Measurements from ENCODE around the gene TMEM270. TPM values are rescaled to one million over a fixed set of nuclear protein-coding genes. Genes with fewer than 3 reads are reported as not detected.
"Not testable (repeated sequence)": the region's sequence is repeated elsewhere in the genome, so short reads cannot be mapped to it uniquely, and the experiment has no call there.

Gene TMEM270
- total RNA-seq, 1 experiment from 2014 or later, result 1.1 TPM

- DNase-seq (ENCODE audit: low read depth, low spot score) (no peak), ATAC-seq (no peak)
- peaks cover 23% of the 10 kb centered on the region for H3K79me2 ChIP-seq (ENCODE audit: insufficient read depth, low read length)
- no peaks in the 10 kb centered on the region for H4K20me1 ChIP-seq (ENCODE audit: insufficient read depth)
- no peaks in the 10 kb centered on the region for H3K27me3 ChIP-seq (ENCODE audit: insufficient read depth, low read length)
- BruUV-seq (replicated peaks), result no TSS peak
- no peak overlapping the region for H3K4me3 ChIP-seq (replicated peaks in 1 of 2; ENCODE audit: low read depth in 1 of 2, low read length in 2 of 2)
- no peaks in the 10 kb centered on the region for H3K9me3 ChIP-seq (ENCODE audit: control insufficient read depth in 1 of 2, insufficient read depth in 1 of 2, low read depth in 1 of 2, low read length in 2 of 2)
- ChIA-PET CTCF (no interaction called here), POLR2A (interaction anchor here (3.0 to 5.4 kb wide), 5 partner anchors 8 to 35 kb away, joined by 17 to 87 read pairs (median 35); partner anchors contain the start of gene METTL27), RAD21 (ENCODE audit: low non-redundant PET in 1 of 2, low total read pairs in 2 of 2, uncharacterized antibody in 2 of 2, unreplicated experiment in 2 of 2) (no interaction called here)
- H3K27ac ChIP-seq (ENCODE audit: low read depth, low read length), result peak overlapping the region; percentile 96
- H2AFZ ChIP-seq (ENCODE audit: low read depth, low read length, poor library complexity, severe bottlenecking), result no peak overlapping the region
- H3K9me2 ChIP-seq (ENCODE audit: insufficient read depth), result no peaks in the 10 kb centered on the region
- peaks cover 49 to 76% of the 10 kb centered on the region in 2 experiments for H3K4me1 ChIP-seq (ENCODE audit: control insufficient read depth in 1 of 2, insufficient read depth in 2 of 2, low read length in 2 of 2)
- H3K36me3 ChIP-seq (ENCODE audit: control insufficient read depth in 1 of 2, insufficient read depth in 2 of 2, low read length in 2 of 2), result peaks cover 0 to 7% of the 10 kb centered on the region in 2 experiments; a peak in 1 of 4 replicates
- H3K4me2 ChIP-seq (ENCODE audit: low read length), result peak overlapping the region; percentile 99; the same call in 1 of the 2 replicates
- TF ChIP-seq CBX3 (IDR thresholded peaks at IDR 0.05; ENCODE audit: low read depth), result no peak
- no peak for TF ChIP-seq CEBPB (IDR thresholded peaks at IDR 0.05; ENCODE audit: low read depth)
- intact Hi-C loops (cut with micrococcal nuclease), result no loop called here
- H3K9ac ChIP-seq (ENCODE audit: low read length), result no peak overlapping the region
Observed at GRCh38 chr7:73834626-73835191, 26.2 kb upstream of the TMEM270 start.

- H3K36me3 ChIP-seq (ENCODE audit: control insufficient read depth in 1 of 2, insufficient read depth in 2 of 2, low read length in 2 of 2); H4K20me1 ChIP-seq (ENCODE audit: insufficient read depth); H3K27ac ChIP-seq (ENCODE audit: low read depth, low read length); H3K9ac ChIP-seq (ENCODE audit: low read length); BruUV-seq (replicated peaks); intact Hi-C loops (cut with micrococcal nuclease); H3K27me3 ChIP-seq (ENCODE audit: insufficient read depth, low read length); H3K4me3 ChIP-seq (replicated peaks in 1 of 2; ENCODE audit: low read depth in 1 of 2, low read length in 2 of 2); DNase-seq (ENCODE audit: low read depth, low spot score); H3K4me2 ChIP-seq (ENCODE audit: low read length); H2AFZ ChIP-seq (ENCODE audit: low read depth, low read length, poor library complexity, severe bottlenecking); RAD21 ChIA-PET (ENCODE audit: low non-redundant PET in 1 of 2, low total read pairs in 2 of 2, uncharacterized antibody in 2 of 2, unreplicated experiment in 2 of 2); POLR2A ChIA-PET; ATAC-seq; H3K9me3 ChIP-seq (ENCODE audit: control insufficient read depth in 1 of 2, insufficient read depth in 1 of 2, low read depth in 1 of 2, low read length in 2 of 2); H3K9me2 ChIP-seq (ENCODE audit: insufficient read depth): not testable (repeated sequence)
- CTCF ChIA-PET, result interaction anchor here (1.2 kb wide), 1 partner anchor 190 kb away, joined by 3 read pairs; no protein-coding TSS in a partner anchor
- Histone ChIP-seq H3K79me2 (ENCODE audit: insufficient read depth, low read length) (peaks cover 16% of the 10 kb centered on the region), H3K4me1 (ENCODE audit: control insufficient read depth in 1 of 2, insufficient read depth in 2 of 2, low read length in 2 of 2) (peaks cover 50 to 76% of the 10 kb centered on the region in 2 experiments)
Observed at GRCh38 chr7:73837167-73837566, 23.8 kb upstream of the TMEM270 start.

All from HCT116 (cell line).